K562 (cell line): ENCODE measurements around the gene DDRGK1. TPM values are rescaled to one million over a fixed set of nuclear protein-coding genes. Genes with fewer than 3 reads are reported as not detected.
A peak's percentile ranks its signal among the peaks of the same experiment; 100 is the strongest.

Source experiments
- ATAC-seq: fragments of 200-7000 bp; cut with Tn5 transposase; 3 replicates; pipeline ENCODE4 v1.9.1; 2020; ENCODE audit warnings: moderate library complexity
- BruUV-seq: library from RNA; stranded (reverse); fragments of 400-500 nt; replicated peaks from 2 replicates; lab custom pipeline; 2021; lab: Mats Ljungman, UMichigan
- CTCF ChIA-PET: fragments of 300-600 bp; formaldehyde crosslinking; extraction: SDS; loops from one replicate; lab custom pipeline; 2021; ENCODE audit warnings: low intra/inter-chr PET ratio; lab: Yijun Ruan, JAX
- POLR2A ChIA-PET: fragments of 300-600, 350-650 bp; sonication (Branson Sonifier 250); formaldehyde crosslinking; extraction: SDS; loops from one replicate; lab custom pipeline; 2021; ENCODE audit warnings: antibody characterized with exemption, inconsistent platforms; lab: Yijun Ruan, JAX
- DNase-seq, 4 experiments: peaks; one replicate each; pipeline versions ENCODE4 v3.0.0 to v3.0.0-alpha.2; 2011 to 2018; ENCODE audit warnings: low spot score in 3 of 4, mixed read lengths in 3 of 4; ENCODE audit errors: extremely low read depth in 1 of 4
- FAIRE-seq: peaks from 2 replicates; lab custom pipeline; 2011; peaks lifted over from hg19 to GRCh38; lab: Jason Lieb, UNC
- H2AFZ ChIP-seq: 2 replicates; pipeline ENCODE4 v1.6.0; 2011; ENCODE audit warnings: low read depth, low read length, control low read depth, inconsistent platforms
- H3K27ac ChIP-seq: fragments of 200-600 bp; 3 replicates; pipeline ENCODE4 v1.8.0; 2011; ENCODE audit warnings: low read depth, mild to moderate bottlenecking, control low read depth, inconsistent platforms, low read length, moderate library complexity, mixed read lengths; ENCODE audit errors: extremely low read depth
- H3K27me3 ChIP-seq, 2 experiments: fragments of 300-600 bp in 1 of 2; 2 replicates in 1 of 2; 3 replicates in 1 of 2; pipeline versions ENCODE4 v1.6.0 to v1.8.0; 2011; ENCODE audit warnings: inconsistent platforms in 2 of 2, low read length in 2 of 2, mild to moderate bottlenecking in 1 of 2, mixed read lengths in 1 of 2, moderate library complexity in 1 of 2; ENCODE audit not compliant: control insufficient read depth in 2 of 2, insufficient read depth in 2 of 2
- H3K36me3 ChIP-seq: fragments of 300-600 bp; 3 replicates; pipeline ENCODE4 v1.8.0; 2011; ENCODE audit warnings: mild to moderate bottlenecking, low read length, inconsistent platforms; ENCODE audit not compliant: control insufficient read depth, insufficient read depth
- H3K4me1 ChIP-seq, 2 experiments: fragments of 200-600 bp in 1 of 2; replicated peaks in 1 of 2; 2 replicates in 1 of 2; 3 replicates in 1 of 2; pipeline versions ENCODE4 v1.5.1 to v1.8.0; 2011; ENCODE audit warnings: inconsistent platforms in 2 of 2, low read length in 2 of 2, mild to moderate bottlenecking in 1 of 2, mixed read lengths in 1 of 2, moderate library complexity in 1 of 2; ENCODE audit not compliant: control insufficient read depth in 2 of 2, insufficient read depth in 2 of 2
- H3K4me2 ChIP-seq: 2 replicates; pipeline ENCODE4 v1.6.1; 2011; ENCODE audit warnings: low read length, control low read depth, inconsistent platforms, mixed read lengths; ENCODE audit not compliant: insufficient read depth
- H3K4me3 ChIP-seq: fragments of 200-600 bp; sonication (generic), shearing (Covaris generic); 2 replicates; pipeline ENCODE4 v1.5.1; 2016; ENCODE audit warnings: control low read depth, inconsistent platforms
- H3K79me2 ChIP-seq: fragments of 200-600 bp; 3 replicates; pipeline ENCODE4 v1.8.0; 2011; ENCODE audit warnings: low read length, inconsistent platforms; ENCODE audit not compliant: control insufficient read depth, insufficient read depth
- H3K9ac ChIP-seq, 2 experiments: 2 replicates each; pipeline versions ENCODE4 v1.6.0 to v1.6.1; 2011; ENCODE audit warnings: low read depth in 2 of 2, low read length in 2 of 2, control low read depth in 1 of 2, inconsistent platforms in 1 of 2, mild to moderate bottlenecking in 1 of 2, mixed read lengths in 1 of 2; ENCODE audit not compliant: insufficient read depth in 1 of 2
- H3K9me1 ChIP-seq: one replicate; pipeline ENCODE4 v1.6.0; 2011; ENCODE audit warnings: inconsistent platforms, mild to moderate bottlenecking, low read length, moderate library complexity; ENCODE audit not compliant: control insufficient read depth, insufficient read depth
- H3K9me3 ChIP-seq: replicated peaks from 2 replicates; pipeline ENCODE4 v1.5.1; 2011; ENCODE audit warnings: low read depth, low read length, inconsistent platforms; ENCODE audit not compliant: control insufficient read depth, insufficient read depth
- H4K20me1 ChIP-seq: replicated peaks from 2 replicates; pipeline ENCODE4 v1.6.1; 2011; ENCODE audit warnings: low read length, inconsistent platforms, mixed read lengths; ENCODE audit not compliant: control insufficient read depth, insufficient read depth
- ARID2 ChIP-seq: fragments of 450-650 bp; IDR thresholded peaks from 2 replicates; pipeline ENCODE4 v1.6.1; 2017; ENCODE audit warnings: antibody characterized with exemption, mild to moderate bottlenecking
- CBX8 ChIP-seq: fragments of 200-600 bp; sonication (generic); IDR thresholded peaks from 2 replicates; pipeline ENCODE4 v1.6.1; 2012; ENCODE audit warnings: borderline replicate concordance, mixed run types, low read depth, mild to moderate bottlenecking, moderate library complexity, mixed read lengths, low read length, control low read depth, inconsistent platforms; ENCODE audit not compliant: poor library complexity, severe bottlenecking; ENCODE audit errors: extremely low read depth
- EHMT2 ChIP-seq: fragments of 450-650 bp; IDR thresholded peaks from 2 replicates; pipeline ENCODE4 v1.6.1; 2018; ENCODE audit warnings: antibody characterized with exemption
- MXI1 ChIP-seq: IDR thresholded peaks from 2 replicates; pipeline ENCODE4 v1.6.1; 2011; ENCODE audit warnings: low read depth, mild to moderate bottlenecking, improper control_type of control experiment, low read length
- POLR2G ChIP-seq: fragments of 200-400 bp; formaldehyde crosslinking; IDR thresholded peaks from 2 replicates; pipeline ENCODE4 v1.6.1; 2017; ENCODE audit warnings: low read depth, mild to moderate bottlenecking, antibody characterized with exemption, low read length, moderate library complexity
- RBFOX2 ChIP-seq: fragments of 200-400 bp; formaldehyde crosslinking; IDR thresholded peaks from 2 replicates; pipeline ENCODE4 v1.6.1; 2017; ENCODE audit warnings: low read depth, mild to moderate bottlenecking, low read length, moderate library complexity
- SAFB2 ChIP-seq: fragments of 200-400 bp; formaldehyde crosslinking; IDR thresholded peaks from 2 replicates; pipeline ENCODE4 v1.6.1; 2018; ENCODE audit warnings: borderline replicate concordance, low read length, low read depth, moderate library complexity; ENCODE audit not compliant: severe bottlenecking
- SP2 ChIP-seq: IDR thresholded peaks from 2 replicates; pipeline ENCODE4 v1.6.1; 2011; ENCODE audit warnings: mild to moderate bottlenecking, low read depth, low read length, moderate library complexity; ENCODE audit not compliant: poor library complexity, severe bottlenecking; ENCODE audit errors: extremely low read depth
- ZNF551 ChIP-seq: fragments of 250-450 bp; sonication (Bioruptor Pico); IDR thresholded peaks from 2 replicates; pipeline ENCODE4 v1.5.0; 2021; ENCODE audit warnings: mild to moderate bottlenecking, moderate library complexity
- ZNF778 ChIP-seq: fragments of 450-650 bp; formaldehyde crosslinking; IDR thresholded peaks from 2 replicates; pipeline ENCODE4 v1.4.0; 2020; ENCODE audit warnings: mild to moderate bottlenecking, moderate library complexity
- WGBS: fragments of 100-300 bp; shearing (Covaris generic); methylation state at CpG from one replicate; pipeline ENCODE4 v1.1.6; 2016; ENCODE audit warnings: low coverage, mixed read lengths; ENCODE audit not compliant: insufficient coverage; ENCODE audit errors: missing lambda C conversion rate; 5-methylcytosine and 5-hydroxymethylcytosine counted together
- in situ Hi-C: fragments of 300-500 bp; cut with MboI; formaldehyde crosslinking; loops from 4 replicates; pipeline ENCODE4 v1.15.0; 2018; ENCODE audit warnings: inconsistent platforms, mixed read lengths
- intact Hi-C: fragments of 100-400 bp; cut with micrococcal nuclease; formaldehyde crosslinking; loops from 2 replicates; pipeline ENCODE4 v1.14.2; 2022
- polyA plus RNA-seq, 8 experiments: library from polyadenylated mRNA; depleted of rRNA in 4 of 8; stranded (reverse) in 5 of 8; unstranded in 3 of 8; fragments of >200 nt; fragmentation: Nextera tagmentation in 2 of 8; fragmentation: Illumina TruSeq in 1 of 8; extraction: Ambion mirVana in 2 of 8; extraction: Trizol in 1 of 8; gene quantifications; 2 replicates each; pipeline versions ENCODE4 v1.2.1 to v1.2.3, GENCODE V29; 2011 to 2014; ENCODE audit warnings: inconsistent platforms in 1 of 8, missing spikeins in 1 of 8
- total RNA-seq, 7 experiments: library from RNA; depleted of rRNA in 6 of 7; stranded (reverse); fragments of >200 nt in 6 of 7; fragmentation: Illumina TruSeq in 2 of 7; extraction: Trizol in 2 of 7; gene quantifications; 2 replicates each; pipeline versions ENCODE4 v1.2.1 to v1.2.3, GENCODE V29; 2011 to 2021; ENCODE audit warnings: low replicate concordance in 1 of 7
- TF ChIP-seq, protein P1 (sequence below): sonication (generic); formaldehyde crosslinking; IDR thresholded peaks from 2 replicates; pipeline ENCODE4 v1.9.0; 2022; ENCODE audit warnings: mild to moderate bottlenecking, missing genetic modification reagents

Gene DDRGK1
- total and polyA plus RNA-seq, 9 of the 15 experiments (the other 6 are each of a cell fraction or from before 2014, with no cell fraction given): 2.3 to 54.4 (median 29.1) TPM

DNA sequence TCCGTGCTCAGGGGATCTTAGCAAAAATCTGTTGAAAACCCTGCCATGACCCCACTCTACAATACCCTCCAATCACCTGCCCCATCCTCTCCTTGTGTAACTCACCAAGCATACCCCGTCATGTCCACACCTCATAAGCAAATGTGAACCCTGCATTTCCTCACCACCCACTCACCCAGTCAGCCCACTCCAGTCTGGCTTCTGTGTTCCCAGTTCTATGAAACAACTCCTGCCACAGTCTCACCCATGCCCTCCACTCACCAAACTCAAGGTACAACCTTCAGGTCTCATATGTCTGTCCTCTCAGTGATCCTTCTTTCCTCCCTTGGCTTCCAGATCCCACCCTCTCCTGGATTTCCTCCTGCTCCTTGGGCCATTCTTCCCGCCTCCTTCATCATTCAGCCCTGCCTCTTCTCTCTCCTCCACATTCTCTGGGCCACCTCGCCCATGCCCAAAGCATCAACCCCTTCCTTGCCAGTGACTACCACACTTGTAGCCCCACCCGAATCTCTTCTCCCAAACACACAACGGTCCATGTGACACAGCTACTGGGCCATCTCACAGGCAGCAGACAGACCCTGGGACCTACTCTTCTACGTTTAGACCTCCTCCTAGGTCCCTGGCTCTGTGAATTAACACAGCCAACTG is 8.8 kb downstream of the DDRGK1 start (continued):
- no peak for TF ChIP-seq ZNF551 (CRISPR knock-in tag)
- TF ChIP-seq SP2: no peak
- TF ChIP-seq, protein P1, sequence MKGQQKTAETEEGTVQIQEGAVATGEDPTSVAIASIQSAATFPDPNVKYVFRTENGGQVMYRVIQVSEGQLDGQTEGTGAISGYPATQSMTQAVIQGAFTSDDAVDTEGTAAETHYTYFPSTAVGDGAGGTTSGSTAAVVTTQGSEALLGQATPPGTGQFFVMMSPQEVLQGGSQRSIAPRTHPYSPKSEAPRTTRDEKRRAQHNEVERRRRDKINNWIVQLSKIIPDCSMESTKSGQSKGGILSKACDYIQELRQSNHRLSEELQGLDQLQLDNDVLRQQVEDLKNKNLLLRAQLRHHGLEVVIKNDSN (CRISPR knock-in tag): no peak
- no peak for TF ChIP-seq ZNF778 (CRISPR knock-in tag)
- TF ChIP-seq SAFB2: no peak
- no peak for TF ChIP-seq ARID2

DNA sequence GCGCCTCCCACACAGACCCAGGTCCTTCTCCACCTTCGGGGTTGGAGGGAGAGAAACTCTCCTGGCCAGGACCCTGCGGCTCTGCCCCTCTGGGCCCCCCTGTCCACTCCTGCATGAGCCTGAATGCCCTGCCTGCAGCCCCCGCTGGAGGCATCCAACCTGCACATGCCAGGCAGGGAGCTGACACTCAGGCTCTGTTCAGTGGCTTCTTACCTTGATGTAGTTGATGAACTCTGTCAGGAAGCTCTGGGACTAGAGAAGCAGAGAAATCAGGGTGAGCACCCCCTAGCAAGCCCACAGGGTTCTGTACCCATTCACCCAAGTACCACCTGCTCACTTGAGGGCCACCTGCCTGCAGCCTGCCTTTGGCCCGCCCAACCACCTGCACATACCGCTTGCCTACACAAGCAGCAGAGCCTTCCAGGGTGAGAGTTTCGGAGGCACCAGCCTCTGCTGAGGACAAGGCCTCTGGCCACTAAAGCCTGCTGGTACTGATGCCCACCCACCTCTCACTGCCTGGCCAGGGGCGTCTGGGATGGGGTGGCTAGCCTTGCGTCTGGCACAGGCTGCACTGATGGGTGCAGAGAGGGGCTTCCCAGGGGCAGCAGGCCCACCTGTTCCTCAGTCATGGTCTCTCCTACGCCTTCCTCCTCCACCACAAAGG is 9.7 kb downstream of the DDRGK1 start:
- TF ChIP-seq MXI1 (no peak), RBFOX2 (peak; percentile 28; the same call in 1 of the 2 replicates), EHMT2 (no peak), POLR2G (0 out of 2 replicates have a peak, but pooled peaks have one; percentile 16), CBX8 (no peak)
- Histone ChIP-seq H3K4me3 (no peak overlapping the region), H3K27me3 (no peaks in the 10 kb centered on the region), H4K20me1 (no peaks in the 10 kb centered on the region), H3K4me1 (peaks cover 0 to 8% of the 10 kb centered on the region in 2 experiments; a peak in 2 of 5 replicates), H3K79me2 (no peaks in the 10 kb centered on the region), H3K4me2 (no peak overlapping the region), H3K9me1 (no peaks in the 10 kb centered on the region), H3K9ac (peak overlapping the region in 1 of 2 experiments; percentile 45; a peak in 1 of 4 replicates), H3K27ac (no peak overlapping the region), H3K36me3 (peaks cover 72% of the 10 kb centered on the region; the same call in 2 of the 3 replicates), H3K9me3 (no peaks in the 10 kb centered on the region), H2AFZ (no peak overlapping the region)
- ChIA-PET CTCF (no interaction called here), POLR2A (interaction anchor here (1.2 kb wide), 1 partner anchor 8 kb away, joined by 4 read pairs; no protein-coding TSS in a partner anchor)
- no peak for FAIRE-seq
- no peak for ATAC-seq
- 91% methylated on average over 8 of the region's 10 CpGs for WGBS
- intact Hi-C loops: no loop called here
- in situ Hi-C loops: no loop called here
- no peak for DNase-seq
- no TSS peak for BruUV-seq
